Measurements from ENCODE around the gene ZNF385C. TPM values are rescaled to one million over a fixed set of nuclear protein-coding genes. Genes with fewer than 3 reads are reported as not detected.
A peak's percentile ranks its signal among the peaks of the same experiment; 100 is the strongest.

Gene ZNF385C
- total and polyA plus RNA-seq, 2 donors (not counting 1 experiment from before 2014, with no cell fraction given): under 0.01 to 0.03 TPM

GRCh38 chr17:42120770-42121769, 22.8 kb upstream of the ZNF385C start, which contains the start of gene KAT2A:
TSS of gene KAT2A (minus strand) at chr17:42121367. CDS start at chr17:42121304, 63 bp downstream.
- H3K36me3 ChIP-seq (ENCODE audit: control insufficient read depth, insufficient read depth, low read length): peaks cover 14% of the 10 kb centered on the region
- H3K4me3 ChIP-seq (replicated peaks in 1 of 4; ENCODE audit: control extremely low read depth in 1 of 4, insufficient read depth in 1 of 4, low read depth in 3 of 4, low read length in 4 of 4): peak within 1 kb of the TSS; percentile 23 to 60 (median 44)
- TF ChIP-seq EZH2 (IDR thresholded peaks at IDR 0.05; ENCODE audit: low read length, missing control alignments) (no peak), CTCF (conservative IDR thresholded peaks at IDR 0.05 in 1 of 2, IDR thresholded peaks at IDR 0.05 in 1 of 2; ENCODE audit: low read depth in 1 of 2, low read length in 2 of 2) (no peak)
- H3K79me2 ChIP-seq (ENCODE audit: control insufficient read depth, insufficient read depth, low read length): no peaks in the 10 kb centered on the region
- H3K27ac ChIP-seq (ENCODE audit: insufficient read depth, low read length): no peak within 1 kb of the TSS
- no peaks in the 10 kb centered on the region for H3K9me3 ChIP-seq (ENCODE audit: control insufficient read depth, insufficient read depth, low read depth, low read length)
- peak; percentile 69 to 75 for DNase-seq (ENCODE audit: low read depth in 2 of 2)
- H3K27me3 ChIP-seq (ENCODE audit: control insufficient read depth, insufficient read depth, low read length): no peaks in the 10 kb centered on the region
- H3K4me2 ChIP-seq (ENCODE audit: extremely low read depth, insufficient read depth, low read length): peak within 1 kb of the TSS; percentile 39
- peak within 1 kb of the TSS; percentile 33 for H2AFZ ChIP-seq (ENCODE audit: low read length)
- H3K9ac ChIP-seq (ENCODE audit: insufficient read depth, low read length): no peak within 1 kb of the TSS
- no peaks in the 10 kb centered on the region for H4K20me1 ChIP-seq (ENCODE audit: control insufficient read depth, extremely low read depth, insufficient read depth, low read length)
- peaks cover 8% of the 10 kb centered on the region for H3K4me1 ChIP-seq (ENCODE audit: control insufficient read depth, extremely low read depth, insufficient read depth, low read length)

- peak overlapping the region in 3 of 4 experiments; percentile 23 to 60 (median 48) for H3K4me3 ChIP-seq (replicated peaks in 1 of 4; ENCODE audit: control extremely low read depth in 1 of 4, insufficient read depth in 1 of 4, low read depth in 3 of 4, low read length in 4 of 4)
- peaks cover 8% of the 10 kb centered on the region for H3K4me1 ChIP-seq (ENCODE audit: control insufficient read depth, extremely low read depth, insufficient read depth, low read length)
- no peak overlapping the region for H2AFZ ChIP-seq (ENCODE audit: low read length)
- no peak for TF ChIP-seq EZH2 (IDR thresholded peaks at IDR 0.05; ENCODE audit: low read length, missing control alignments)
- TF ChIP-seq CTCF (conservative IDR thresholded peaks at IDR 0.05 in 1 of 2, IDR thresholded peaks at IDR 0.05 in 1 of 2; ENCODE audit: low read depth in 1 of 2, low read length in 2 of 2): no peak
- H3K27me3 ChIP-seq (ENCODE audit: control insufficient read depth, insufficient read depth, low read length): no peaks in the 10 kb centered on the region
- DNase-seq (ENCODE audit: low read depth in 2 of 2): no peak
- H4K20me1 ChIP-seq (ENCODE audit: control insufficient read depth, extremely low read depth, insufficient read depth, low read length): no peaks in the 10 kb centered on the region
- peaks cover 15% of the 10 kb centered on the region for H3K36me3 ChIP-seq (ENCODE audit: control insufficient read depth, insufficient read depth, low read length)
- peak overlapping the region; percentile 39 for H3K4me2 ChIP-seq (ENCODE audit: extremely low read depth, insufficient read depth, low read length)
- no peaks in the 10 kb centered on the region for H3K79me2 ChIP-seq (ENCODE audit: control insufficient read depth, insufficient read depth, low read length)
- no peak overlapping the region for H3K9ac ChIP-seq (ENCODE audit: insufficient read depth, low read length)
- H3K27ac ChIP-seq (ENCODE audit: insufficient read depth, low read length): no peak overlapping the region
- no peaks in the 10 kb centered on the region for H3K9me3 ChIP-seq (ENCODE audit: control insufficient read depth, insufficient read depth, low read depth, low read length)
These were observed 22.0 kb upstream of the ZNF385C start for GRCh38 chr17:42120161-42120769.

- Histone ChIP-seq H3K79me2 (ENCODE audit: control insufficient read depth, insufficient read depth, low read length) (no peaks in the 10 kb centered on the region), H3K4me1 (ENCODE audit: control insufficient read depth, extremely low read depth, insufficient read depth, low read length) (peaks cover 8% of the 10 kb centered on the region), H2AFZ (ENCODE audit: low read length) (no peak overlapping the region), H3K9ac (ENCODE audit: insufficient read depth, low read length) (no peak overlapping the region), H4K20me1 (ENCODE audit: control insufficient read depth, extremely low read depth, insufficient read depth, low read length) (no peaks in the 10 kb centered on the region), H3K27ac (ENCODE audit: insufficient read depth, low read length) (no peak overlapping the region), H3K36me3 (ENCODE audit: control insufficient read depth, insufficient read depth, low read length) (peaks cover 20% of the 10 kb centered on the region), H3K4me3 (replicated peaks in 1 of 4; ENCODE audit: control extremely low read depth in 1 of 4, insufficient read depth in 1 of 4, low read depth in 3 of 4, low read length in 4 of 4) (no peak overlapping the region), H3K4me2 (ENCODE audit: extremely low read depth, insufficient read depth, low read length) (no peak overlapping the region), H3K27me3 (ENCODE audit: control insufficient read depth, insufficient read depth, low read length) (no peaks in the 10 kb centered on the region), H3K9me3 (ENCODE audit: control insufficient read depth, insufficient read depth, low read depth, low read length) (no peaks in the 10 kb centered on the region)
- no peak for DNase-seq (ENCODE audit: low read depth in 2 of 2)
- TF ChIP-seq EZH2 (IDR thresholded peaks at IDR 0.05; ENCODE audit: low read length, missing control alignments) (no peak), CTCF (conservative IDR thresholded peaks at IDR 0.05 in 1 of 2, IDR thresholded peaks at IDR 0.05 in 1 of 2; ENCODE audit: low read depth in 1 of 2, low read length in 2 of 2) (no peak)
These were observed 21.0 kb upstream of the ZNF385C start for GRCh38 chr17:42119301-42119700.
